ENCODE data around the gene SELPLG.
"Not testable (repeated sequence)": the region's sequence is repeated elsewhere in the genome, so short reads cannot be mapped to it uniquely, and the experiment has no call there.

Gene SELPLG

DNA sequence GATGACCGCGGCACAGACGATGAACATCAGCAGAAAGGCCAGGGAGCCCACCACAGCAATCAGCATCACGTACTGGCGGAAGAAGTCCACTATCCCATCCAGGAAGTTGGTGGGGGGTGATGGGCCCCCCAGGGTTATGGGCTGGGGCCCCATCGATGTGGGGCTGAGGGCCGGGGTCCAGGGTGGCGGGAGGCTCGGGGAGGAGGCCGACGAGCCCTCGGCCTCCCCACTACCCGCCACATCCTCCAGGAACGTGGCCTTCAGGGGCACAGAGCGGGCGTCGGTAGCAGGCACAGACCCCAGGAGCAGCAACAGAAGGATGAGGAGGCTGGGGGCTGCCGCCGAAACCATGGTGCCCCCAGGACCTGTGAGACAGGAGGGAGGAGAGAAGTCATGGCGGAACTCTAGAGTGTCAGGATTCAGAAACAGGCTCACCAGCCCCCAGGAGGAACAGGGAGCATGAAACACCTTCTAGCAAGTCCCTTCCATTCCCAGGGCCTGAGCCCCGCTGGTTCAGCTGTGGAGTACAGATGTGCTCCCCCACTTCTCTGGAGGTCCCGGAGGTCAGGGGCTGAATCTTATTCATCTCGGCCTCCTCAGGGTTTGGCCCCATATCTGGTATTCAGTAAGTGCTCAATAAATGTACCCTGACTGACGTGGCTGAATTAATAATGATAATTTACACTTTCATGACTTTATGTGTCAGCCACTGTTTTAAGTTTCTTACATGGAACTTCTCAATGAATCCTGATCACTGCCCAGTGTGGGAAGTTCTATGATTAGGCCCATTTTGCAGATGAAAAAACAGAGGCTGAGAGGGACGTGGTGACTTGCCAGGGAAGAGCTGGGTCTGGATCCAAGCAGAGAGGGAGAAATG is 41.4 kb downstream of the SELPLG start:
- H3K9me3 Mint-ChIP-seq = no peaks in the 10 kb centered on the region
- H3K27ac Mint-ChIP-seq = no peak overlapping the region

GRCh38 chr12:108591267-108591980 is 42.3 kb downstream of the SELPLG start:
- H3K4me1 Mint-ChIP-seq (ENCODE audit: low read depth) = no peaks in the 10 kb centered on the region
- DNase-seq = no peak
- H3K9me3 Mint-ChIP-seq = no peaks in the 10 kb centered on the region
- H3K27ac Mint-ChIP-seq = no peak overlapping the region
- no peaks in the 10 kb centered on the region for H3K36me3 Mint-ChIP-seq (ENCODE audit: low read depth)
- H3K27me3 Mint-ChIP-seq = no peaks in the 10 kb centered on the region
- no peak overlapping the region for H3K4me3 Mint-ChIP-seq

More for the DNA sequence above, 41.4 kb downstream of the SELPLG start:
- Mint-ChIP-seq H3K4me3 (no peak overlapping the region), H3K27me3 (no peaks in the 10 kb centered on the region), H3K4me1 (ENCODE audit: low read depth) (no peaks in the 10 kb centered on the region), H3K36me3 (ENCODE audit: low read depth) (no peaks in the 10 kb centered on the region)
- no peak for DNase-seq

DNA sequence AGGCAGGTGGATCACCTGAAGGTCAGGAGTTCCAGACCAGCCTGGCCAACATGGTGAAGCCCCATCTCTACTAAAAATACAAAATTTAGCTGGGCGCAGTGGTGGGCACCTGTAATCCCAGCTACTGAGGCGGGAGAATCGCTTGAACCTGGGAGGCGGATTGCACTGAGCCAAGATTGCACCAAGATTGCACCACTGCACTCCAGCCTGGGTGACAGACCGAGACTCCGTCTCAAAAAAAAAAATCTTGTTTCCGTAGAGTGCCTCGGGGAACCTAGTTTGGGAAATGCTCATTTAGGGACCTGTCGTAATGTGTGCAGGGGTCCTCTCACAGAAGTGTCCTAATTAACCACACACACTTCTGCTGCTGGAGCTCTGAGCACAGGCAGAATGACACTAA is 43.2 kb downstream of the SELPLG start:
- H3K36me3 Mint-ChIP-seq (ENCODE audit: low read depth); H3K27me3 Mint-ChIP-seq; H3K4me3 Mint-ChIP-seq; DNase-seq; H3K27ac Mint-ChIP-seq; H3K4me1 Mint-ChIP-seq (ENCODE audit: low read depth); H3K9me3 Mint-ChIP-seq: not testable (repeated sequence)

- no peaks in the 10 kb centered on the region for H3K36me3 Mint-ChIP-seq (ENCODE audit: low read depth)
- no peak overlapping the region for H3K27ac Mint-ChIP-seq
- H3K4me1 Mint-ChIP-seq (ENCODE audit: low read depth) = no peaks in the 10 kb centered on the region
- no peak for DNase-seq
- H3K9me3 Mint-ChIP-seq = no peaks in the 10 kb centered on the region
- H3K27me3 Mint-ChIP-seq = no peaks in the 10 kb centered on the region
- no peak overlapping the region for H3K4me3 Mint-ChIP-seq
These were observed 43.9 kb downstream of the SELPLG start for GRCh38 chr12:108589840-108590229.

GRCh38 chr12:108589028-108589839 is 44.5 kb downstream of the SELPLG start:
- H3K9me3 Mint-ChIP-seq = no peaks in the 10 kb centered on the region
- H3K4me1 Mint-ChIP-seq (ENCODE audit: low read depth) = no peaks in the 10 kb centered on the region
- no peaks in the 10 kb centered on the region for H3K36me3 Mint-ChIP-seq (ENCODE audit: low read depth)
- H3K4me3 Mint-ChIP-seq = no peak overlapping the region
- H3K27ac Mint-ChIP-seq = no peak overlapping the region
- no peak for DNase-seq
- H3K27me3 Mint-ChIP-seq = no peaks in the 10 kb centered on the region

DNA sequence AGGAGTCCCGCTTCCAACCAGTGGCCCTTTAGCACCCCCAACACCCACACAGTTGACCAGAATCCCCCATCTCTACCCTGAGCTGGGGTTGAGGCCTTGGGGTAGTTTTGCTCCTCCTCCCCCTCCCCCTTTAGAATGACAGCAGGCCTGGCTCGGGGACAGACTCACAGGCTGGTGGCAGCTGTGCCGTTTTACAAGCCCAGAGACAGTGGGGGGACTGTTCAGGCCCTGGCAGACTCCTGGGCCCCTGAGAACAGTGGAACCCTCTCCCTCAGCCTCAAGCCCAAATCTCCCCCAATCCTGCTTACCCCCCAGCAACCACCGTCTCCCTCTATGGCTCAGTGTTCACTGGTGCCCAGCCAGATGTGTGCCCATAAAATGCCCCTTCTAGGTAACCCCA is 45.9 kb downstream of the SELPLG start:
- Mint-ChIP-seq H3K9me3 (no peaks in the 10 kb centered on the region), H3K4me1 (ENCODE audit: low read depth) (no peaks in the 10 kb centered on the region), H3K36me3 (ENCODE audit: low read depth) (no peaks in the 10 kb centered on the region), H3K27me3 (no peaks in the 10 kb centered on the region), H3K4me3 (no peak overlapping the region), H3K27ac (no peak overlapping the region)
- DNase-seq = no peak

GRCh38 chr12:108586306-108586705 is 47.4 kb downstream of the SELPLG start:
- Mint-ChIP-seq H3K27me3 (no peaks in the 10 kb centered on the region), H3K36me3 (ENCODE audit: low read depth) (no peaks in the 10 kb centered on the region), H3K9me3 (no peaks in the 10 kb centered on the region), H3K4me1 (ENCODE audit: low read depth) (no peaks in the 10 kb centered on the region), H3K27ac (no peak overlapping the region), H3K4me3 (no peak overlapping the region)
- DNase-seq = no peak

DNA sequence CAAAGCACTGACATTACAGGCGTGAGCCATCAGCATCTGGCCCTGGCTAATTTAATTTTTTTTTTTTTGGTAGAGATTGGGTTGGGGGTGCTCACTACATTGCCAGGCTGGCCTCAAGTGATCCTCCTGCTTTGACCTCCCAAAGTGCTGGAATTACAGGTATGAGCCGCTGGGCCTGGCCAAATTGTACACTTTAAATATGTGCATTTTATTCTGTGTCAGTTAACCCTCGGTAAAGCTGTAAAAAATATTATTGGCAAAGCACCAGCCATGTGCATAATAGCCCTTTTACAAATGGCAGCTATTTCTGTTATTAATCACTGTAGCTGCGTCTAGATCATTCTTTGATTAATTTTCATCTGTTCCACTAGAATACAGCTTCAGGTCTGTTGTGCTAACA is 47.8 kb downstream of the SELPLG start:
- H3K9me3 Mint-ChIP-seq = no peaks in the 10 kb centered on the region
- H3K27ac Mint-ChIP-seq = no peak overlapping the region
- H3K4me3 Mint-ChIP-seq = no peak overlapping the region
- H3K4me1 Mint-ChIP-seq (ENCODE audit: low read depth) = no peaks in the 10 kb centered on the region
- H3K27me3 Mint-ChIP-seq = no peaks in the 10 kb centered on the region
- no peaks in the 10 kb centered on the region for H3K36me3 Mint-ChIP-seq (ENCODE audit: low read depth)
- DNase-seq = no peak

DNA sequence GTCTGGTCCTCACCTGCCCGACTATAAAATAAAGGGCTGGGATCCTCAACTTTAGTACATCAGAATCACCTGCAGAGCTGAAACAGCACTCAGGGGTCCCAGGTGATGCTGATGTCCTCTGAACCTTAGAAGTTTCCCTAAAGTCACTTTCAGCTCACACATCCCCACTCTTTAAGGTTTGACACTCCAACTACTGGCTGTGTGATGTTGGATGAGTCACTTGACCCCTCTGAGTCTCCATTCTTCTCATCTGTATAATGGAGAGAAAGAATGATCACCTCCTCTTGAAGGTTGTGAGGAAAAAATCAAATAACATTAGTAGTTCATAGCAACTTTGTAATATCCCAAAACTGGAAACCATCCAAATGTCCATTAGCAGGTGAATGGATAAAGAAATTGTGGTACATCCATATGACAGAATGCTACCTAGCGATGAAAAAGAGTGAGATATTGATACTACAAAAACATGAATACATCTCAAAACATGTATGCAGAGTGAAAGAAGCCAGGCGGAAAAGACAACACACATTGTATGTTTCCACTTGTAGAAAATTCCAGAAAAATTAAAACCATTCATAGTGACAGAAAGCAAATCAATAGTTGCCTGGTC is 49.1 kb downstream of the SELPLG start:
- Mint-ChIP-seq H3K36me3 (ENCODE audit: low read depth) (no peaks in the 10 kb centered on the region), H3K4me3 (no peak overlapping the region), H3K27me3 (no peaks in the 10 kb centered on the region), H3K9me3 (no peaks in the 10 kb centered on the region), H3K27ac (no peak overlapping the region), H3K4me1 (ENCODE audit: low read depth) (no peaks in the 10 kb centered on the region)
- no peak for DNase-seq

GRCh38 chr12:108583991-108584390 is 49.7 kb downstream of the SELPLG start:
- H3K9me3 Mint-ChIP-seq = peaks cover 2% of the 10 kb centered on the region
- DNase-seq = no peak
- no peak overlapping the region for H3K27ac Mint-ChIP-seq
- no peaks in the 10 kb centered on the region for H3K4me1 Mint-ChIP-seq (ENCODE audit: low read depth)
- no peak overlapping the region for H3K4me3 Mint-ChIP-seq
- H3K27me3 Mint-ChIP-seq = no peaks in the 10 kb centered on the region
- no peaks in the 10 kb centered on the region for H3K36me3 Mint-ChIP-seq (ENCODE audit: low read depth)

DNA sequence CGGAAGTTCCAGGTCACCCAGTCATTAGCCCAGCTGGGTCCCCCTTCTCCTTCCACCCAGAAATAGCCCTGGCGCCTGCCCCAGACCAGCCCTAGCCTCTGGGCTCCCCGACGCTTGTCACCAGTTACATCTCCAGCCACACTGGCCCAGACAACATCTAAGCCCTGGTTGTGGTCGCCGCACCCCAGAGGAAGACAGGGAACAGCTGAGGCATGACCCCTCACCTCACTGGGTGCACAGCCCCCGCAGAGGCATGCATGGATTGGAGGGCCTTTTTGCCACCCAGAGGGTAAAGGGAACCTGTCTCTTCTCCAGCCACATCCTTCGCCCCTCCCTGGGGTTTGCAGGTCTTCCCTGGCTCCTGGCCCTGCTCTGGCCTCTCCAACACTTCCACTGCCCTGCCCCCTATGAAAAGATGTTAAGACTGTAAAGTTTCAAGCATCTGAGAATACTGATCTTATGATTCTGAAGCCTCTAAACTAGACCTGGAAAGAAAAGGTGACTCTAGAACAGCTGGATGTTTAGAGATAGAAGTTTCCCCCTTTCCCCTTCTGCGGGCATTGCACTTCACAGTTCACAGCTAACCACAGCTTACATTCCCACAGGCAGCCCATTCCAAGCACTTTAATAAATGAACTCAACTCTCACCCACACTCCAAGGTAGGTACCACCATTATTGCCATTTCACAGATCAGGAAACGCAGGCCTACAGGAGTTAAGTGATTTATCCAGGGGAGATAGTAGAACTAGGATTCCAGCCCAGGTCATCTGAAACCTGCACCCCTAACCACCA is 50.5 kb downstream of the SELPLG start:
- peaks cover 7% of the 10 kb centered on the region for H3K9me3 Mint-ChIP-seq
- H3K36me3 Mint-ChIP-seq (ENCODE audit: low read depth) = no peaks in the 10 kb centered on the region
- no peak for DNase-seq
- no peaks in the 10 kb centered on the region for H3K27me3 Mint-ChIP-seq
- no peaks in the 10 kb centered on the region for H3K4me1 Mint-ChIP-seq (ENCODE audit: low read depth)
- H3K27ac Mint-ChIP-seq = no peak overlapping the region
- no peak overlapping the region for H3K4me3 Mint-ChIP-seq

- no peak overlapping the region for H3K27ac Mint-ChIP-seq
These were observed 51.2 kb downstream of the SELPLG start for GRCh38 chr12:108582509-108582908.

GRCh38 chr12:108581311-108582227 is 52.1 kb downstream of the SELPLG start:
- no peaks in the 10 kb centered on the region for H3K27me3 Mint-ChIP-seq
- H3K4me1 Mint-ChIP-seq (ENCODE audit: low read depth) = no peaks in the 10 kb centered on the region
- no peak for DNase-seq
- no peak overlapping the region for H3K4me3 Mint-ChIP-seq
- H3K9me3 Mint-ChIP-seq = peaks cover 7% of the 10 kb centered on the region
- H3K36me3 Mint-ChIP-seq (ENCODE audit: low read depth) = no peaks in the 10 kb centered on the region
- H3K27ac Mint-ChIP-seq = no peak overlapping the region

More at GRCh38 chr12:108582509-108582908, 51.2 kb downstream of the SELPLG start:
- no peaks in the 10 kb centered on the region for H3K27me3 Mint-ChIP-seq
- no peaks in the 10 kb centered on the region for H3K4me1 Mint-ChIP-seq (ENCODE audit: low read depth)
- no peaks in the 10 kb centered on the region for H3K36me3 Mint-ChIP-seq (ENCODE audit: low read depth)
- H3K4me3 Mint-ChIP-seq = no peak overlapping the region
- H3K9me3 Mint-ChIP-seq = peaks cover 7% of the 10 kb centered on the region
- DNase-seq = no peak
